GM21737 (cell line): Measurements from ENCODE around the gene MED7.
"Not testable (repeated sequence)": the region's sequence is repeated elsewhere in the genome, so short reads cannot be mapped to it uniquely, and the experiment has no call there.

ENCODE experiments used
- ATAC-seq: cut with Tn5 transposase; IDR thresholded peaks from one replicate; pipeline ENCODE4 v1.9.1; 2021; ENCODE audit warnings: mild to moderate bottlenecking, moderate library complexity; ENCODE audit not compliant: unreplicated experiment

MED7 gene

GRCh38 chr5:157142317-157143126 lies at the start of gene MED7:
TSS of gene MED7 (minus strand) at chr5:157142865. CDS start at chr5:157139431, 3,434 bp downstream.
- peak; percentile 100 for ATAC-seq

- no peak for ATAC-seq
These were observed 46.6 kb upstream of the MED7 start for GRCh38 chr5:157189223-157189622.

- no peak for ATAC-seq
These were observed 45.6 kb upstream of the MED7 start for GRCh38 chr5:157188270-157188669.

GRCh38 chr5:157187046-157187754 lies 44.5 kb upstream of the MED7 start:
- no peak for ATAC-seq

GRCh38 chr5:157186309-157187045 lies 43.8 kb upstream of the MED7 start:
- ATAC-seq, result no peak

GRCh38 chr5:157185122-157185521 lies 42.5 kb upstream of the MED7 start:
- not testable (repeated sequence) for ATAC-seq

GRCh38 chr5:157184117-157184670 lies 41.5 kb upstream of the MED7 start:
- ATAC-seq, result no peak

GRCh38 chr5:157182143-157182757 lies 39.6 kb upstream of the MED7 start:
- no peak for ATAC-seq

GRCh38 chr5:157180374-157181264 lies 38.0 kb upstream of the MED7 start, which contains the start of gene ITK:
TSS of gene ITK (plus strand) at chr5:157180840. CDS start at chr5:157180978, 138 bp downstream.
- ATAC-seq, result no peak

GRCh38 chr5:157178966-157179365 lies 36.3 kb upstream of the MED7 start:
- no peak for ATAC-seq

GRCh38 chr5:157177953-157178352 lies 35.3 kb upstream of the MED7 start:
- ATAC-seq, result no peak

GRCh38 chr5:157175071-157175612 lies 32.5 kb upstream of the MED7 start:
- no peak for ATAC-seq

GRCh38 chr5:157172403-157172802 lies 29.7 kb upstream of the MED7 start:
- ATAC-seq, result peak; percentile 99

GRCh38 chr5:157168286-157168685 lies 25.6 kb upstream of the MED7 start:
- ATAC-seq, result no peak

GRCh38 chr5:157167214-157167621 lies 24.6 kb upstream of the MED7 start:
- no peak for ATAC-seq

GRCh38 chr5:157166214-157167213 lies 23.8 kb upstream of the MED7 start, which contains the start of gene GARIN3:
TSS of gene GARIN3 (minus strand) at chr5:157166264. CDS start at chr5:157166168, 96 bp downstream.
- ATAC-seq, result no peak

GRCh38 chr5:157165668-157166067 lies 23.0 kb upstream of the MED7 start:
- no peak for ATAC-seq

GRCh38 chr5:157165261-157165660 lies 22.6 kb upstream of the MED7 start:
- ATAC-seq, result no peak
